Chondrocyte (in vitro differentiated cells): ENCODE data around the gene CD302. TPM values are rescaled to one million over a fixed set of nuclear protein-coding genes. Genes with fewer than 3 reads are reported as not detected.
"Not testable (repeated sequence)": the region's sequence is repeated elsewhere in the genome, so short reads cannot be mapped to it uniquely, and the experiment has no call there.

Source experiments
- DNase-seq: peaks from one replicate; pipeline ENCODE4 v3.0.0; 2021; ENCODE audit warnings: mixed read lengths, low spot score
- H3K27ac Mint-ChIP-seq: one replicate; pipeline ENCODE4 v1.8.0; 2021; ENCODE audit warnings: mild to moderate bottlenecking, moderate library complexity, mixed read lengths; ENCODE audit not compliant: unreplicated experiment
- H3K27me3 Mint-ChIP-seq: 2 replicates; pipeline ENCODE4 v1.8.0; 2021; ENCODE audit warnings: low read depth, mixed read lengths
- H3K36me3 Mint-ChIP-seq: 2 replicates; pipeline ENCODE4 v1.8.0; 2021; ENCODE audit warnings: low read depth, mixed read lengths
- H3K4me1 Mint-ChIP-seq: 2 replicates; pipeline ENCODE4 v1.8.0; 2021; ENCODE audit warnings: low read depth, mild to moderate bottlenecking, mixed read lengths
- H3K4me3 Mint-ChIP-seq: one replicate; pipeline ENCODE4 v1.8.0; 2021; ENCODE audit warnings: mild to moderate bottlenecking, moderate library complexity, mixed read lengths; ENCODE audit not compliant: unreplicated experiment
- H3K9me3 Mint-ChIP-seq: 2 replicates; pipeline ENCODE4 v1.8.0; 2021; ENCODE audit warnings: low read depth, mixed read lengths
- total RNA-seq: library from RNA; stranded (reverse); gene quantifications from 3 replicates; pipeline ENCODE4 v1.2.1, GENCODE V29; 2021
- TF ChIP-seq, protein P1 (sequence below): fragments of 200-600 bp; sonication (generic); IDR thresholded peaks from 2 replicates; pipeline ENCODE4 v1.5.0; 2021; ENCODE audit warnings: antibody characterized with exemption, mild to moderate bottlenecking, moderate library complexity

Gene CD302
- total RNA-seq, 1 donor from 2014 or later = 6.4 TPM

DNA sequence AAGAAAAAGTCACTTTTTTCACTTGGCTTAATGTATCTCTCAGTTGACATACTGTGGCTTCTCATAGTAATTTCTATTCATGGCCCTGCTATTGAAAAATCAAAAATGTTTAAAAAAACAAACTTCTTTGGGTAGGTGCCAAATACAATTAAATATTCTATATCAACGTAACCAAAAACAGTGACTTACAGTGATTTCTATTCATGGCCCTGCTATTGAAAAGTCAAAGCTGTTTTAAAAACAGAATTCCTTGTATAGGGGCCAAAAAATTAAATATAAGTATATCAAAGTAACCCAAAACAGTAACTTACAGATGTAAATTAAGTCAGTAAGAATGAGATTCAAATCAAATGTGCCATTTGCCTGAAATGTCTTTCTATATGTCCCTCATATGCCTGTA is 31.4 kb upstream of the CD302 start:
- no peak for DNase-seq
- Mint-ChIP-seq H3K27me3 (no peaks in the 10 kb centered on the region), H3K4me1 (peaks cover 7% of the 10 kb centered on the region), H3K9me3 (peaks cover 4% of the 10 kb centered on the region), H3K36me3 (peaks cover 3% of the 10 kb centered on the region), H3K4me3 (no peak overlapping the region), H3K27ac (no peak overlapping the region)
- TF ChIP-seq, protein P1, sequence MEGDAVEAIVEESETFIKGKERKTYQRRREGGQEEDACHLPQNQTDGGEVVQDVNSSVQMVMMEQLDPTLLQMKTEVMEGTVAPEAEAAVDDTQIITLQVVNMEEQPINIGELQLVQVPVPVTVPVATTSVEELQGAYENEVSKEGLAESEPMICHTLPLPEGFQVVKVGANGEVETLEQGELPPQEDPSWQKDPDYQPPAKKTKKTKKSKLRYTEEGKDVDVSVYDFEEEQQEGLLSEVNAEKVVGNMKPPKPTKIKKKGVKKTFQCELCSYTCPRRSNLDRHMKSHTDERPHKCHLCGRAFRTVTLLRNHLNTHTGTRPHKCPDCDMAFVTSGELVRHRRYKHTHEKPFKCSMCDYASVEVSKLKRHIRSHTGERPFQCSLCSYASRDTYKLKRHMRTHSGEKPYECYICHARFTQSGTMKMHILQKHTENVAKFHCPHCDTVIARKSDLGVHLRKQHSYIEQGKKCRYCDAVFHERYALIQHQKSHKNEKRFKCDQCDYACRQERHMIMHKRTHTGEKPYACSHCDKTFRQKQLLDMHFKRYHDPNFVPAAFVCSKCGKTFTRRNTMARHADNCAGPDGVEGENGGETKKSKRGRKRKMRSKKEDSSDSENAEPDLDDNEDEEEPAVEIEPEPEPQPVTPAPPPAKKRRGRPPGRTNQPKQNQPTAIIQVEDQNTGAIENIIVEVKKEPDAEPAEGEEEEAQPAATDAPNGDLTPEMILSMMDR = no peak

DNA sequence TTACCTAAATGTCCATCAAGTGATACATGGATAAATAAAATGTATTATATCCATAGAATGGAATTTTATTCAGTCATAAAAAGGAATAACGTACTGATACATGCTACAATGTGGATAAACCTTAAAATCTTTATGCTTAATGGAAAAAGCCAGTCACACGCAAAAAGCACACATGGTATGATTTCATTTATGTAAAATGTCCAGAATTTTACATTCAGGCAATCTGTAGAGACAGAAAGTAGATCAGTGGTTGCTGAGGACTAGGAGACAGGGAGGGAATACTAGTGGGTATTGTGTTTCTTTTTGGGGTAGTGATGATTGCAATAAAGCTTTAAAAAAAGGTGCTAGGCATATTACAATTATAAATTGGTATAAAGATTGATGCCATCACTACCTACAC is 30.7 kb upstream of the CD302 start:
- Mint-ChIP-seq H3K27me3 (no peaks in the 10 kb centered on the region), H3K9me3 (peaks cover 4% of the 10 kb centered on the region), H3K4me3 (no peak overlapping the region), H3K36me3 (peaks cover 3% of the 10 kb centered on the region), H3K27ac (no peak overlapping the region), H3K4me1 (peaks cover under 1% of the 10 kb centered on the region)
- no peak for DNase-seq
- TF ChIP-seq, protein P1 = no peak

DNA sequence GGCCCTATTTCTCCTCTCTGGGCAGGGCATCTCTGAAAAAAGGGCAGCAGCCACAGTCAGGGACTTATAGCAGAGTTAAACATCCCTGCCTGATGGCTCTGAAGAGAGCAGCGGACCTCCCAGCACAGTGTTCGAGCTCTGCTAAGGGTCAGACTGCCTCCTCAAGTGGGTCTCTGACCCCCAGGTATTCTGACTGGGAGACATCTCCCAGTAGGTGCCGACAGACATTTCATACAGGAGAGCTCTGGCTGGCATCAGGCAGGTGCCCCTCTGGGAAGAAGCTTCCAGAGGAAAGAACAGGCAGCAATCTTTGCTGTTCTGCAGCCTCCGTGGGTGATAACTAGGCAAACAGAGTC is 24.4 kb upstream of the CD302 start:
- not testable (repeated sequence) for H3K27me3 Mint-ChIP-seq, H3K27ac Mint-ChIP-seq, DNase-seq, H3K4me3 Mint-ChIP-seq, H3K9me3 Mint-ChIP-seq, H3K36me3 Mint-ChIP-seq, H3K4me1 Mint-ChIP-seq

DNA sequence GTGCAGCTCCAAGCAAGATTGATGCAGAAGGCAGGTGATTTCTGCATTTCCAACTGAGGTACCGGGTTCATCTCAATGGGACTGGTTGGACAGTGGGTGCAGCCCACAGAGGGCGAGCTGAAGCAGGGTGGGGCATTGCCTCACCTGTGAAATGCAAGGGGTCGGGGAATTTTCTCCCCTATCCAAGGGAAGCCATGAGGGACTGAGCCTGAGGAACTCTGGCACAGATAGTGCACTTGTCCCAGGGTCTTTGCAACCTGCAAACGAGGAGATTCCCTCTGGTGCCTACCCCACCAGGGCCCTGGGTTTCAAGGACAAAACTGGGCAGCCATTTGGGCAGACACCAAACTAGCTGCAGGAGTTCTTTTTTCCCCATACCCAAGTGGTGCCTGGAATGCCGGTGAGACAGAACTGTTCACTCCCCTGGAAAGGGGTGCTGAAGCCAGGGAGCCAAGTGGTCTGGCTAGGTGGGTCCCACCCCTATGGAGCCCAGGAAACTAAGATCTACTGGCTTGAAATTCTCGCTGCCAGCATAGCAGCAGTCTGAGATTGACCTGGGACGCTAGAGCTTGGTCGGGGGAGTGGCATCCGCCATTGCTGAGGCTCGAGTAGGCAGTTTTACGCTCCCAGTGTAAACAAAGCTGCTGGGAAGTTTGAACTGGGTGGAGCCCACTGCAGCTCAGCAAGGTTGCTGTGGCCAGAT is 23.9 kb upstream of the CD302 start:
- not testable (repeated sequence) for H3K27me3 Mint-ChIP-seq, H3K9me3 Mint-ChIP-seq, H3K27ac Mint-ChIP-seq, H3K4me1 Mint-ChIP-seq, H3K36me3 Mint-ChIP-seq, DNase-seq, H3K4me3 Mint-ChIP-seq

DNA sequence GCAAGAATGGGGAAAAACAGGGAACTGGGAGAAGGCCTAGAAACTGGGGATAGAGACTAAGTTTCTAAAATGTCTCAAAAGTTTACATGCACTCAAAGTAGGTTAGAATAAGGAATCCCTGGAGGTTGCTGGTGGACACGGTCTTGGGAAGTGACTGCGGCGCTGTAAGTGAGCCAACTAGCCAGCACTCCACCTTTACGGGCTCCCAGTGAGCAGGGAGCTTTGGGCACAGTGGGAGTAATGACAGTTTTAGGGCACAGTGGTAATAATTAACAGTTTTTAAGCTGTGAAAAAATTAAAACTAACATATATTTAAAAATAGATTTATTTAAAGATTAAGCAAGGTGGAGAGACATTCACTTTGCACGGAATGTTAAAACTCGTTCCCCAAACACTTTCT is 20.9 kb upstream of the CD302 start:
- Mint-ChIP-seq H3K27ac (no peak overlapping the region), H3K27me3 (peaks cover 5% of the 10 kb centered on the region), H3K4me1 (no peaks in the 10 kb centered on the region), H3K9me3 (peaks cover 6% of the 10 kb centered on the region), H3K4me3 (no peak overlapping the region), H3K36me3 (peaks cover 5% of the 10 kb centered on the region)
- TF ChIP-seq, protein P1 = no peak
- no peak for DNase-seq

DNA sequence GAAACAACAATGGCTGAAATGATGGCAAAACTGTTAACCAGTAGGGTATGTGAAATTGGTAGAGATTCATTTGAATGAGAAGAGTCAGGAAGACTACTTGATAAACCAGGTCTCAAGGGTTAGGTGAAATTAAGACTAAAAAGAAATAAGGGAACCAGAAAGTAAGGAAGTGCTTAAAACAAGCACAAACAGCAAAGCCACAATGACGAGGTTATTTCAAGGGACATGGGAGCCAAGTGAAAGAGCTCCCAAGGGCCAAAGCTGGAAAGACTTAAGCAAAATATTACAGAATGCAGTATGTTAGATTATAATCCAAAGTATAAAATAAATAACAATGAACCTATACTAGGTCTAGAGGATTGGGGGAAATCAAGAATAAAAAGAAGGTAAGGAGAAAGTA is 19.3 kb upstream of the CD302 start:
- H3K9me3 Mint-ChIP-seq = no peaks in the 10 kb centered on the region
- no peaks in the 10 kb centered on the region for H3K36me3 Mint-ChIP-seq
- no peak overlapping the region for H3K4me3 Mint-ChIP-seq
- no peaks in the 10 kb centered on the region for H3K27me3 Mint-ChIP-seq
- TF ChIP-seq, protein P1 = no peak
- H3K27ac Mint-ChIP-seq = no peak overlapping the region
- DNase-seq = no peak
- no peaks in the 10 kb centered on the region for H3K4me1 Mint-ChIP-seq
